22Rv1 (cell line): Measurements from ENCODE around the gene DIP2A.

Experiments used
- H3K27ac ChIP-seq: fragments of 450-650 bp; 2 replicates; pipeline ENCODE4 v1.5.1; 2017
- ZFX ChIP-seq: fragments of 450-650 bp; IDR thresholded peaks from 2 replicates; pipeline ENCODE4 v1.6.1; 2017; ENCODE audit warnings: antibody characterized with exemption, borderline replicate concordance
- TF ChIP-seq, protein P1 (sequence below): fragments of 450-650 bp; IDR thresholded peaks from 2 replicates; pipeline ENCODE4 v1.5.1; 2017; ENCODE audit warnings: mild to moderate bottlenecking

The DIP2A gene

DNA sequence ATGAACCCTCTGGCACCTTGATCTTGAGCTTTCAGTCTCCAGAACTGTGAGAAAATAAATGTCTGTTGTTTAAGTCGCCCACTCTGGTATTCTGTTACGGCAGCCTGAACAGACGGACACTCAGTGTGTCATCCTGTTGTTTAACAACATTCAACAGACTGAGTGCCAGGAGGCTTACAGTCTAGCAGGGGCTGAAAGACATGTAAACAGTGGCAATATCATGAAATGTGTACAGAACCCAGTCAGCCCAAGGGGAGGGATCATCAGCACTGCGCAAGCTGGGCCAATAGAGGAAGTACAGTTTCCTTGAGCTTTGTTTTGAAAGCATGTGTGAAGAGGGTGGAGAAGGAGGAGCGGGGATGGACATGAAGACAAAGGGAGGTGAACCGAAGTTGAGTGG lies 13.6 kb downstream of the DIP2A start:
- no peak overlapping the region for H3K27ac ChIP-seq
- TF ChIP-seq, protein P1, sequence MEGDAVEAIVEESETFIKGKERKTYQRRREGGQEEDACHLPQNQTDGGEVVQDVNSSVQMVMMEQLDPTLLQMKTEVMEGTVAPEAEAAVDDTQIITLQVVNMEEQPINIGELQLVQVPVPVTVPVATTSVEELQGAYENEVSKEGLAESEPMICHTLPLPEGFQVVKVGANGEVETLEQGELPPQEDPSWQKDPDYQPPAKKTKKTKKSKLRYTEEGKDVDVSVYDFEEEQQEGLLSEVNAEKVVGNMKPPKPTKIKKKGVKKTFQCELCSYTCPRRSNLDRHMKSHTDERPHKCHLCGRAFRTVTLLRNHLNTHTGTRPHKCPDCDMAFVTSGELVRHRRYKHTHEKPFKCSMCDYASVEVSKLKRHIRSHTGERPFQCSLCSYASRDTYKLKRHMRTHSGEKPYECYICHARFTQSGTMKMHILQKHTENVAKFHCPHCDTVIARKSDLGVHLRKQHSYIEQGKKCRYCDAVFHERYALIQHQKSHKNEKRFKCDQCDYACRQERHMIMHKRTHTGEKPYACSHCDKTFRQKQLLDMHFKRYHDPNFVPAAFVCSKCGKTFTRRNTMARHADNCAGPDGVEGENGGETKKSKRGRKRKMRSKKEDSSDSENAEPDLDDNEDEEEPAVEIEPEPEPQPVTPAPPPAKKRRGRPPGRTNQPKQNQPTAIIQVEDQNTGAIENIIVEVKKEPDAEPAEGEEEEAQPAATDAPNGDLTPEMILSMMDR: no peak
- no peak for TF ChIP-seq ZFX

DNA sequence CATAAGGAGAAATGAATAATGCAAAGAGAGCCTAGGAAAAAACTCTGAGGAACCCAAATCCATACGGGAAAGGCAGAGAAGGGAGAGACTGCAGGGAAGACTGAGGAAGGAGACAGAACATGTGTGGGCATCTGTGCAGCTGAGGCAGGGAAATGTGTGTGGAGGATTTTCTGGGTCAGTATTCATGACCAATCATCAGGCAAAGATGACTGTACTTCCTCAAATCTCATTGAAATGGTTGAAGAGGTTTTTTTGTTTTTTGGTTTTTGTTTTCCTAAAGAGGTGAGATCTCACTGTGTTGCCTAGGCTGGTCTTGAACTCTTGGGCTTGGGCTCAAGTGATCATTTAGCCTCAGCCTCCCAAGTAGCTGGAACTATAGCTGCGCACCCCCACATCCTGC lies 15.7 kb downstream of the DIP2A start:
- H3K27ac ChIP-seq: no peak overlapping the region
- TF ChIP-seq, protein P1: no peak
- no peak for TF ChIP-seq ZFX

DNA sequence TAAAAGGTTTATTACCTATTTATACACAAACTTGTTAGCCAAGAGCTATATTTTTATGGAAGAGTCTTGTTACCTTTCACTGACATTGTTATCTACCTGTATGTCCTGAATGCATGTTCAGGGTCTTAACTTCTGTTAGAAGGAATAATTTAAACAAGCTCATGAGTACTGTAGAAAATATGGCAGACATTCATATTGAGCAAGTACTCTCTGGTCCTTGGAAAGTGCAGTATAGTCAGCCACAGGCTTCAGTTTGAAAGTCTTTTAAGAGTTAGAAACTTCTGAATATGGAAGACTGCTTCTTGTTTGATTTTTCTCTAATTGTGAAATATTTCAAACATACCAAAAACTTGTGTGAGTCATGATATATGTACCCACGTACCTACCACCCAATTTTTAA lies 16.6 kb downstream of the DIP2A start:
- H3K27ac ChIP-seq: no peak overlapping the region
- TF ChIP-seq, protein P1: no peak
- no peak for TF ChIP-seq ZFX

DNA sequence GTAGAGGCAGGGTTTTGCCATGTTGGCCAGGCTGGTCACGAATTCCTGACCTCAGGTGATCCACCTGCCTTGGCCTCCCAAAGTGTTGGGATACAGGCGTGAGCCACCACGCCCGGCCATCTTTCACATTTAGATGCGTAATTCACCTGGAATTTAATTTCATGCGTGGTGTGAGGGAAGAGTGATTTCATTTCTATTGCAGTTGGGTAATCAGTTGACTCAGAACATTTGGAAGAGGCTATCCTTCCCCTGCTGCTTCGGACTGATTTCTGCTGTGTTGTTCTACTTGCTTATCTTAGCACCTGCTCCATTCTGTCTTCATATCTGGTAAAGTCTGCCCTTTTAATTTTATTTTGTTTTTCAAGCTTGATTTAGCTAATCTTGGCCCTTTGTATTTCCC lies 19.1 kb downstream of the DIP2A start:
- no peak for TF ChIP-seq ZFX
- TF ChIP-seq, protein P1: no peak
- H3K27ac ChIP-seq: no peak overlapping the region

DNA sequence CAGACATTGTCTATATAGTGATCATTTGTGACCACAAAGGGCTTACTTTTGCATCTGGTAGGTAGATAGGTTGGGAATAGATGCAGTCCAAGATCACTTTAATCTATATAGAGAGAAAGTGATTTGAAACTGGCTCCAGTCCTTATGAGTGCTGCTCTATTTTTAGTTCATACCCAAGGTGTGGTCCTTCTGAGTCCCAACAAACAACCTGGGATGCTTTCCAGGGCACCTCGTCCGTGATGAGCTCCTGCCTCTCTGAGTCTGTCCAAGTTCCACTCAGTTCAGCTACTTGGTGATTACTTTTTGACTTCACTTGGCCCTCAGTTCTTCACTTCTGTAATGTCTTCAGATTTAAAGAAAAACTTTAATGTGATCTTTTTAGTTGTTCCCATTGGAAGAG lies 20.2 kb downstream of the DIP2A start:
- H3K27ac ChIP-seq: no peak overlapping the region
- TF ChIP-seq, protein P1: no peak
- no peak for TF ChIP-seq ZFX

DNA sequence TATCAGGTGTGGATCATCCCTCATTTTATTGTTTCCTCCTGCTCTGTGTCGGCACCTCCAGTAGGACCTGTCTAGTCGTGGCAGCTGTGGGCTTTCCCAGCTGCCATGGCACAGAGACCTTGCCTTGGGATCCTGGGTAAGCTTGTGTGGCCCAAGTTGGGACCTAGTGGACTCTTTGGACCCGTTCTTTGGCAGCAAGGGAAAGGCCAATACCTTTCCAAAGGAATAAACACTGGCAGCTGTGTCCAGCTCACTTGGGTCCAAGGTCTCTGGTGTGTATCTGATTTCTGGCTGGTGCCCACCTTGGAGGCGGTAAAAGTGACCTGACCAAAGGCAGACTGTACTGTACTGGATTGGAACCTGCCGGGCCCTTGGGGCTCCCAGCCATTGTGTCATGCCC lies 21.8 kb downstream of the DIP2A start:
- no peak overlapping the region for H3K27ac ChIP-seq
- TF ChIP-seq, protein P1: no peak
- TF ChIP-seq ZFX: no peak

DNA sequence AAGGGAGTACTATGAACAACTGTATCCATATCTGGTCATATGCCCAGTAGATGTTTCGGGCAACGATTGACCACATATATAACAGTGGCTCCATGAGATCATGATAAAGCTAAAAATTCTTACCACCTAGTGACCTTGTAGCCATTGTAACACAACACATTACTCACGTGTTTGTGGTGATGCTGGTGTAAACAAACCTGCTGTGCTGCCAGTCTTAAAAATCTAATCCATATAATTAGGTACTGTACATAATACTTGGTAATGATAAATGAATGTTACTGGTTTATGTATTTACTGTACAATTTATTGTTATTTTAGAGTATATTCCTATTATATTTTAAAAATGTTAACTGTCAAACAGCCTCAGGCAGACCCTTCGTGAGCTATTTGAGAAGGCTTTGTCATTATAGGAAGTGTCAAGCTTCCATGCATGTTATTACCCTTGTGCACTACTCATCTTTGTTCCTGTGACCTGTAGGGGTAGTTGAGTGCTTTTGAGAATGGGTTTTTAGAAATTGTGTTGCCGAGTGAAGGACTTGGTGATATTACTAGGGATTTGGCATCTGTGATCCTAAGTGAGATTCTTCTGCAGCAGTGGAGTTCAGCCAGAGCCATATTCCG lies 23.6 kb downstream of the DIP2A start:
- no peak overlapping the region for H3K27ac ChIP-seq
- TF ChIP-seq ZFX: no peak
- TF ChIP-seq, protein P1: no peak
